Glomerular endothelial cell (primary cell): ENCODE measurements around the gene CCSER1. TPM values are rescaled to one million over a fixed set of nuclear protein-coding genes. Genes with fewer than 3 reads are reported as not detected.
"Not testable (repeated sequence)": the region's sequence is repeated elsewhere in the genome, so short reads cannot be mapped to it uniquely, and the experiment has no call there.

Source experiments
- DNase-seq: peaks from one replicate; pipeline ENCODE4 v3.0.0-alpha.2; 2011; ENCODE audit warnings: low read depth, low spot score; ENCODE audit errors: extremely low read depth
- total RNA-seq: library from RNA; depleted of rRNA; stranded (reverse); fragments of >200 nt; gene quantifications from 2 replicates; pipeline ENCODE4 v1.2.3, GENCODE V29; 2015

CCSER1 gene
- total RNA-seq, 1 donor from 2014 or later: 0.35 TPM

DNA sequence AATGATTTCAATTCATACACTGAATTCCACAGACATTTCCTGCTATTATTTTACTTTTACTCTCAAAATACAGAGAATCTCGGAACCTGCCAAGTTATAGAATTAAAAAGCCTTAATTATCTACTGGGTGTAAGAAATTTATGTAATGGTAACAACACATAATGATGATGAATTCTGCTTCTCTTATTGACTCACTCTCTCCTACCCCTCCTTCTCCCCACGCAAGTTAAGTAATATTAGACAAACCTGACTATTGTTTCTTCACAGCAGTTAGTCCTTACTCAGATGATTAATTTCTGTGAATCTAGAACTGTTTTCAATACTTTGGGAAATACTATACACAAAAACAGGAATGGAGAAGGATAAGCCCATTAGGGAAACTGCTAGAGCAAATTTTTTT lies 762.0 kb downstream of the CCSER1 start:
- no peak for DNase-seq

GRCh38 chr4:90903413-90903812 lies 776.2 kb downstream of the CCSER1 start:
- not testable (repeated sequence) for DNase-seq

DNA sequence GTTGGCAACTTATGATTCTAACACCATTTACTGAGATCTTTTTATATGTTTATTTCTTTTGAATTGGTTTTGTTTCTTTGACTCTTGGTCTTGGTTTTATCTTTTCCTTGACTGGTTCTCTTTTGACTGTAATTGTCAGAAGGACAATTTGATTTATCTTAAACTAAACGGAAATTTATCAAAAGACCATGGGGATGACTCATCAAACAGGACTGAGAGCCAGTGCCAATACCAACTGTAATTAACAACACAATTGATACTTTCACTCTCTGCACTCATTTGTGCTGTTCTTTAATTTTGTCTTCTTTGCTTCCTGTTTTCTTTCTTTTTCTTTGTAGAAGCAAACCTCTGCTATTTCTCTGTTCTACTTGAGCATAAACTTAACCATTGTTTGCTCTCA lies 776.8 kb downstream of the CCSER1 start:
- DNase-seq: no peak

- DNase-seq: no peak
Measured at GRCh38 chr4:90906239-90906638, 779.0 kb downstream of the CCSER1 start.

GRCh38 chr4:90911724-90912434 lies 784.7 kb downstream of the CCSER1 start:
- DNase-seq: not testable (repeated sequence)

DNA sequence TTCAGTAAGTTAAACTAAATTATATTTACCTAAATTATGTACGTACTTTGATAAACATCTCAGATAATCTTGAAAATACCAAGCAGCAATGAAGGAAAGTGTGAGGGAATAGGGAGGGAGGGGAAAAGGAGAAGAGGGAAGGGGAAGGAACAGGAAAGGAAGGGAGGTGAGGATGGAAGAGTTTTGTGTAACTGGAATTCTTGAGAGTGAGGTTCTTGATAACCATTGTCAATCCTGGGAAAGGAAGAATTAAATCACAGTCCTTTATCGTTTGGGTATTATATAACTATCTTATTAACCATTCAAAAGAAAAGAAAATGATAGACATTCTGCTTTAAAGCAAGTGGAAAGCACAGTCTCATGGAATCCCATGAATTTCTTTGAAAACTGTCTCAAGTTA lies 795.0 kb downstream of the CCSER1 start:
- DNase-seq: no peak

GRCh38 chr4:90926957-90927356 lies 799.8 kb downstream of the CCSER1 start:
- DNase-seq: no peak

GRCh38 chr4:90943311-90943710 lies 816.1 kb downstream of the CCSER1 start:
- no peak for DNase-seq

- no peak for DNase-seq
Measured at GRCh38 chr4:90946945-90947344, 819.8 kb downstream of the CCSER1 start.

DNA sequence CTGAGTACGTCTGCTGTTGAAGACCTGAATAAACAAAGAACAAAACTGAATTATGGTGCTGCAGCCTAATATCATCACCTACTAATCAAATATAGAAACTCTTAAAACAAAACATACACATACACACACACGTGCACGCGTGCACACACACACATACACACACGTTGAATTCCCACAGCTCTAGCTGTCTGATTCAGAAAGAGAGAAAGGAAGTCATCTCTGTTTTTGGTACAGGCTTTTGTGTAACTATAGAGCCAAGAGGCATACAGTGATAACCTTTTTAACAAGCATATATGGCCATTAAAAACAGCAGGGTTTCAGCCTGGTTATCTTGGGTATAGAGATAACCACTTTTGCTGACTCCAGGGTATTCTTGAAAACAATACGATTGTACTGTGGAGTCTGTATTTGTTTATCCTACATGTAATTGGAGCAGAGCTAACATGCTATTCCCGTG lies 823.2 kb downstream of the CCSER1 start:
- DNase-seq: no peak

DNA sequence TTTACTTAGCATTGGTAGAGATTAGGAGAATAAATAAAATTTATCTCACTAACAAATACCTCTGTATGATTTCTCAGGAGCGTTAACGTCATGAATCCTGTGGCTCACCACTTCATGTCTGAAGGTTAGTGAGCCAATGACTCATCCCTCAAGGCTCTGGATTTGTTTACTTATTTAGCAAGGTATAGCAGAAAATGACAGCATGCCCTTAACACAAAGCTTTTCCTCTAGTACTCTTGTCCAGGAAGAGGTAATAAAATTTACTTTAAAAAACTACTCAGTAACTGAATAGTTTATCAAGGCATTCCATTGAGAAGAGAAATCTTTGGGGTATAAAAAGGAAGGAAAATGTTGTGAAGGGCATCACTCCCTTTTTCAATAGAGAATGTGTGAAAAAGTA lies 823.8 kb downstream of the CCSER1 start:
- DNase-seq: peak; percentile 14

GRCh38 chr4:90958256-90958895 lies 831.2 kb downstream of the CCSER1 start:
- no peak for DNase-seq

- DNase-seq: no peak
Measured at GRCh38 chr4:90960433-90960832, 833.2 kb downstream of the CCSER1 start.

DNA sequence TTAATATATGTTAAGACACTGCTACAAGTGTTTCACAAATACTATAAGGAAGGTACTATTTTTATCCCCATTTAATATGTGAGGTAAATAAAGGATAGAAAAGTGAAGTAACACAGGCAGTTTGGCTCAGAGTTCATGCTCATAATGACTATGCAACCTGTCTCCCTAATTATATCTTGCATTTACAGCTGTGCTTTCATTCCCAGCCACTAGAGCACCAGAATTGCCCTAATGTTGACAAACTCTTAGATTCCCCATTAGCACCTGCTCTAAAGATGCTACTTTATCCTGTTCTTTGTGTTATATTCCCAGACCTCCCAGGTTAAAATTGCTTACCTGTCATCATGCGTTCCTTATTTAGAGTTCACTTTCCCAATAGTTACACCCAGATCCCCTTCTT lies 833.6 kb downstream of the CCSER1 start:
- no peak for DNase-seq

- no peak for DNase-seq
Measured at GRCh38 chr4:90970021-90970420, 842.8 kb downstream of the CCSER1 start.

DNA sequence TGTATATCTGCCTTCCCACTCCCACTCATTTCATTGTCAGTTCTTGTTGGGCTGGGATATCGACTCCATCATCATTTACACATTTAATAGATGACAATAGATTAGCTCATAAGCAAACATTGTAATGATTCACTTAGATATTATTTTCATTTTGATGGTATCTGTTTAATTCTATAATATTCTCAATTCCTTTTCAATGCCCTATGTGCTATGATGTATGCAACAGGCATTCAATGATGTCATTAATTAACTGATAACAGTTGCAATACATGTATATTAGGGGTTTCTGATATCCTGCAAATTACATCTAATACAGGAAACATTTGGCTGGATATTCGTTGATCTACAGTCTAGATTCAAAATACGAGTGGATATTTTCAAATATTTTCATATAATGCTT lies 850.5 kb downstream of the CCSER1 start:
- DNase-seq: no peak

GRCh38 chr4:90979556-90979955 lies 852.4 kb downstream of the CCSER1 start:
- DNase-seq: no peak

DNA sequence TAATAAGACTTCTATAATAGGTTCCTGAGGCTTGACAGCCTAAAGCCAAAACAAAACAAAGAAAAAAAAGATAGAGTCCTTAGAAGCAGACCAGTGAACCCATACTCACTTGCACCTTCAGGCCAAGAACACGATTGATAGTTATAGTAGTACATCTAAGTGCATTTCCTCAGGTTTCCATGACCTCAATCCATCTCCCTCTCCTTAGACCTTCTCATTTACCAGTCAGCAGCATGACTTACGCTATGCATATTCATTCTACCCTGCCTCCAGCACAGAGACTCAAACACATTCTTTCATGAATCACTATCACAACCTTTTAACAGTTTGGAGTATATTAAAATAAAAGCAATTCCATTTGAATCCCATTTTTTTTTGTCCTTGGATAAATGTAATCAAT lies 855.6 kb downstream of the CCSER1 start:
- DNase-seq: no peak

DNA sequence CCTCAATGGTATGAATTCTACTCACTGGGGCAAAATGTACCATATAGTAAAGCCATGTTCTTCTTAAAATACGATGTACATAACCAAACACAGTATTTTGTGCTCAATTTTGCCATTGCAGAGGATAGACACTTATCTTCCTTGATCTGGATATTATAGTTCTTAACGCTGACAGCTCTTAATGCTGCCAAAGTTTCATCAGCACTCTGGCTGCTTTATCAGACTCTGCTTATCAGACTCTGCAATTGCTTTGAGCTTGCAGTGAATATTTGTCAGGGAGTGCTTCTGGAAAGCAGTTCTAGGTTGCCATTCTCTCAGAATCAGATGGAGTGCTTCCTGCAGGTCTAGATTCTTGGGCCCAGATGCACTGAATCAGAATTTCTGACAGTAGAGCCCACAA lies 863.1 kb downstream of the CCSER1 start:
- DNase-seq: no peak

DNA sequence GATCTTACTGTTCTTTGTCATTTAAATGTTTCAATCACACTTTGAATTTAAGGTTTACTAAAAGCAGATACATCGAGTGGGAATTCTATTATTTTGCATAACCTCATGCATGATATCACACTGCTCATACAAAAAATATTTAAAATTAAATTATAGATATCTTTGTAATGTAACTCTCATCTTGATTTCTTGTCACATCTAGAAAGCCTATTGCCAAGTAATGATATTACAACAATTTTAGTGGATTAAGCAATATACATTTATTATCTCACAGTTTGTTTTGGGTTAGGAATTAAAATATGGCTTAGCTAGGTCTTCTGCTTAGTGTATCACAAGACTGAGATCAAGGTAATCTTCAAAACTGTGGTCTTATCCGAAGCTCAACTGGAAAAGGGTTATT lies 865.0 kb downstream of the CCSER1 start:
- DNase-seq: no peak

DNA sequence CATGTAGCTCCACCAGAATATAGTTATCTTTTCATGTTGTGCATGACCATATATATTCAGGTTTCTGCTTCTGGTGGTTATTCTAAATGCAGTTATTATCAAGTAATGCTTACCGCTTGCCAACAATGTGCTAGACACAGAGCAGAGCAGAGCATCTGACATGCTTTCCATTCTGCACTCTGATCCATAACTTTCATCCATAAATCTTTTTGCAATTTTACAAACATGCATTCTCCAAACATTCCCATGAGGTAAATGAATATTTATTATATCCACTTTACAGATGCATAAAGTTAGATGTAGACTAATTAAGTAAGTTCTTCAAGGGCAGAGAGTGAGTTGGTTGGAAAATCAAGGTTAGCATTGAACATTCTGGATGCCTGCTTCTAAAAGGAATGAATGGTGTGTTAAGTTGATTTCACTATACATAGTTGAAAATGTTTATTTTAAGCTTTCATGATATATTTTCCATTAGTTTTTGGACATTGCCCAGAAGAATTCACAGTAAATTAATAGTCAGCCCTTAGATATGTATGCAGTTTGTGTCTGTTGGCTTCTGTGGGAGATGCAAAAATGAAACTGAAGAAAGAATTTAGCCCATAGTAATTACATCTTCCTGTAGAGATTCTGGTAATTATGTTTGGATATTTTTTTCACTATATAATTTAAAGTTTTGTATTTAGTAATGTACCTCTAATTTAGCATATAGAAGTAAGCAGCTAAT lies 867.8 kb downstream of the CCSER1 start:
- DNase-seq: no peak

DNA sequence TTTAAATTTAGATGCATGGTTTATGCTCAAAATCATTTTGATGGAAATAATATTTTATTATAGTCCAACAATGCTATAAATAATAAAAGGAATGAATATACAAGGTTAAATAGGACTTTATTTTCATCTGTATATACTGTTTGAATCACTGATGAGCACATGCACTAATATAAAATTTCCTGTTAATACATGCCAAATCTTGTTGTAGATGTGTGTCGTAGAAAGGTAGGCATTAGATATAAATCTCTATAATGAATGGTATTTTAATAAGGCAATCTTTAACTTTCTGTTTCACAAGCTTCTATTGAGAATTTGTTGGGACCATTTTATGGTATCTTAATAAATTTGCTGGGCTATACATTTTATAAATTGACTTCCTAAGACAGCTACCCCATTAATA lies 868.8 kb downstream of the CCSER1 start:
- no peak for DNase-seq
